Measurements from ENCODE around the gene RPL26.

The RPL26 gene

GRCh38 chr17:8412089-8412488, 29.1 kb upstream of the RPL26 start:
- Histone ChIP-seq H2AK5ac (ENCODE audit: low read length) (no peak overlapping the region), H3K9ac (ENCODE audit: low read length) (no peak overlapping the region), H4K5ac (ENCODE audit: low read length) (no peak overlapping the region), H3K27ac (ENCODE audit: low read depth, low read length) (no peak overlapping the region), H3K4ac (ENCODE audit: low read depth, low read length) (no peak overlapping the region), H4K8ac (ENCODE audit: low read depth, low read length) (no peak overlapping the region), H3K79me2 (ENCODE audit: control insufficient read depth, insufficient read depth, low read length) (no peaks in the 10 kb centered on the region), H2BK15ac (replicated peaks; ENCODE audit: low read depth) (no peak overlapping the region), H3K36me3 (ENCODE audit: control insufficient read depth, insufficient read depth, low read length) (no peaks in the 10 kb centered on the region), H3K4me1 (ENCODE audit: control insufficient read depth, low read depth, low read length) (no peaks in the 10 kb centered on the region), H3K27me3 (ENCODE audit: insufficient read depth, low read length, poor library complexity) (no peaks in the 10 kb centered on the region), H3K79me1 (ENCODE audit: low read length) (no peaks in the 10 kb centered on the region), H2BK5ac (ENCODE audit: low read length) (no peak overlapping the region), H3K23ac (ENCODE audit: low read length) (no peak overlapping the region), H3K18ac (ENCODE audit: low read length) (no peak overlapping the region), H3K4me3 (ENCODE audit: low read length) (no peak overlapping the region), H2BK120ac (ENCODE audit: low read depth, low read length) (no peak overlapping the region), H3K4me2 (ENCODE audit: low read length) (no peak overlapping the region), H3K56ac (ENCODE audit: low read length) (no peak overlapping the region)
- WGBS (ENCODE audit: extremely low coverage, insufficient coverage, low lambda C conversion rate): no CpG with 5 or more reads among the region's 5 CpGs
- no peak for DNase-seq

DNA sequence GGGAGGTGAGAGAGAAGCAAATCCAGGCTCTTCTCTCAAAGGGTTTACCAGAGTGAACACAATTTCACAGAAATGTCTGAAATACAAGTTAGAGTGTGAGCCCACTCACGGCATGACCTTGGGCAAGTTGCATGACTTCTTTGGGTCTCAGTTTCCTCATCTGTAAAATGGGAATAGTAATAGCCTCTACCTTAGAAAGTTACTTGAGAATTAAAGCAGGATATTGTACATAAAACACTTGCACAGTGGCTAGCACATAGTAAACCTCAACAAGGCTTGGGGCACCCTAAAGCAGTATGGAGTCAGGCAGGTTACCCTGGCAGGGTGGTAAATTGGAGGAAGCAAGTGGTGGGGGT, 27.9 kb upstream of the RPL26 start:
- no peaks in the 10 kb centered on the region for H3K79me1 ChIP-seq (ENCODE audit: low read length)
- WGBS (ENCODE audit: extremely low coverage, insufficient coverage, low lambda C conversion rate): no CpG with 5 or more reads among the region's 1 CpG

DNA sequence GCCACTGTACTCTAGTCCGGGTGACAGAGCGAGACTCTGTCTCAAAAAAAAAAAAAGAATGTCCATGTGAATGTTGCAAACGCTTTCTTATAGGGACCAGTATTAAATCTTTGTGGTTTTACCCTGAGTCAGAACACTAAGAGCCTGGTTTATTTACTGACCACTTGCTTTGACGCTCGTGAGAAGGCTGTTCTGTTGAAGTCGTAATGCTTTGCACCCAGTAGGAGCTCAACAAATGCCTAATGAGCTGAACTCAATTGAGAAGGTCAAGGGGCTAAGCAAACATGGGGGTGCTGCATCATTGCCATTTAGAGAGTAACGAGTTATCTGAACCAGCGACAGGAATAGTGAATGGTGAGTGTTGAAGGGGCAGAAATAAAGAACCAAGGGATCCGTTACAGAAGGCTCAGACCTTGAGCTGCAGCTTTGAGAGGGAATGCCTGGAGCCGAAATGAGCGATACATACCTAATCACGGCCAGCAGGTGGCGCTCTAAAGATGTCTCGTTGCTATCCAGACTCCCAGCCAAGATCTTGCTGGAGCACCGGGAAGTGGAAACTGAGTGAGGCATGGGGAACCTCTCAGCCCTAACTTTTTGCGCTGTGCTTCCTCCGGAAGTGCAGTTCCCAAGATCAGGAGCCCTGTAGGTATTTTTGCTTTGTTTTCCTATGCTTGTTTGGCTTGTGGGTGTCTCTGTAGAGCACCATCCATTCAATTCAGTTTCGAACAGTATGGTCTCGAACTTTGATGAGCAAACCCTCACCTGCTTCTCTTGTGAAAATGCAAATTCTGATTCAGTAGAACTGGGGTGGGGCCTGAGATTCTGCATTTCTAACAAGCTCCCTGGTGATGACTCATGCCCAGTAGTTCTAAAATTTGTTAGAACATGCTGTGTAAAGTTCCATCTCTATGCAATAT, 27.2 kb upstream of the RPL26 start:
- H3K4me1 ChIP-seq (ENCODE audit: control insufficient read depth, low read depth, low read length): no peaks in the 10 kb centered on the region
- no peak overlapping the region for H3K23ac ChIP-seq (ENCODE audit: low read length)
- H3K36me3 ChIP-seq (ENCODE audit: control insufficient read depth, insufficient read depth, low read length): no peaks in the 10 kb centered on the region
- WGBS (ENCODE audit: extremely low coverage, insufficient coverage, low lambda C conversion rate): no CpG with 5 or more reads among the region's 19 CpGs
- no peak overlapping the region for H2AK5ac ChIP-seq (ENCODE audit: low read length)
- no peaks in the 10 kb centered on the region for H3K79me1 ChIP-seq (ENCODE audit: low read length)
- DNase-seq: peak; percentile 93
- H3K79me2 ChIP-seq (ENCODE audit: control insufficient read depth, insufficient read depth, low read length): no peaks in the 10 kb centered on the region
- H3K9ac ChIP-seq (ENCODE audit: low read length): no peak overlapping the region
- H3K27ac ChIP-seq (ENCODE audit: low read depth, low read length): no peak overlapping the region
- H2BK15ac ChIP-seq (replicated peaks; ENCODE audit: low read depth): no peak overlapping the region
- no peak overlapping the region for H3K4ac ChIP-seq (ENCODE audit: low read depth, low read length)
- no peaks in the 10 kb centered on the region for H3K27me3 ChIP-seq (ENCODE audit: insufficient read depth, low read length, poor library complexity)
- no peak overlapping the region for H3K56ac ChIP-seq (ENCODE audit: low read length)
- no peak overlapping the region for H3K18ac ChIP-seq (ENCODE audit: low read length)
- no peak overlapping the region for H2BK120ac ChIP-seq (ENCODE audit: low read depth, low read length)
- H3K4me3 ChIP-seq (ENCODE audit: low read length): no peak overlapping the region
- H4K5ac ChIP-seq (ENCODE audit: low read length): peak overlapping the region; percentile 74
- H2BK5ac ChIP-seq (ENCODE audit: low read length): no peak overlapping the region
- no peak overlapping the region for H3K4me2 ChIP-seq (ENCODE audit: low read length)
- H4K8ac ChIP-seq (ENCODE audit: low read depth, low read length): no peak overlapping the region

More for the DNA sequence above, 27.9 kb upstream of the RPL26 start:
- no peak overlapping the region for H3K4me2 ChIP-seq (ENCODE audit: low read length)
- no peaks in the 10 kb centered on the region for H3K4me1 ChIP-seq (ENCODE audit: control insufficient read depth, low read depth, low read length)
- H4K8ac ChIP-seq (ENCODE audit: low read depth, low read length): no peak overlapping the region
- H2AK5ac ChIP-seq (ENCODE audit: low read length): no peak overlapping the region
- H3K4me3 ChIP-seq (ENCODE audit: low read length): no peak overlapping the region
- H2BK5ac ChIP-seq (ENCODE audit: low read length): no peak overlapping the region
- no peaks in the 10 kb centered on the region for H3K27me3 ChIP-seq (ENCODE audit: insufficient read depth, low read length, poor library complexity)
- no peak overlapping the region for H3K56ac ChIP-seq (ENCODE audit: low read length)
- no peak for DNase-seq
- no peak overlapping the region for H3K18ac ChIP-seq (ENCODE audit: low read length)
- no peak overlapping the region for H4K5ac ChIP-seq (ENCODE audit: low read length)
- no peaks in the 10 kb centered on the region for H3K36me3 ChIP-seq (ENCODE audit: control insufficient read depth, insufficient read depth, low read length)
- no peak overlapping the region for H3K4ac ChIP-seq (ENCODE audit: low read depth, low read length)
- H2BK120ac ChIP-seq (ENCODE audit: low read depth, low read length): no peak overlapping the region
- no peak overlapping the region for H3K27ac ChIP-seq (ENCODE audit: low read depth, low read length)
- H2BK15ac ChIP-seq (replicated peaks; ENCODE audit: low read depth): no peak overlapping the region
- no peak overlapping the region for H3K9ac ChIP-seq (ENCODE audit: low read length)
- H3K79me2 ChIP-seq (ENCODE audit: control insufficient read depth, insufficient read depth, low read length): no peaks in the 10 kb centered on the region
- H3K23ac ChIP-seq (ENCODE audit: low read length): no peak overlapping the region

DNA sequence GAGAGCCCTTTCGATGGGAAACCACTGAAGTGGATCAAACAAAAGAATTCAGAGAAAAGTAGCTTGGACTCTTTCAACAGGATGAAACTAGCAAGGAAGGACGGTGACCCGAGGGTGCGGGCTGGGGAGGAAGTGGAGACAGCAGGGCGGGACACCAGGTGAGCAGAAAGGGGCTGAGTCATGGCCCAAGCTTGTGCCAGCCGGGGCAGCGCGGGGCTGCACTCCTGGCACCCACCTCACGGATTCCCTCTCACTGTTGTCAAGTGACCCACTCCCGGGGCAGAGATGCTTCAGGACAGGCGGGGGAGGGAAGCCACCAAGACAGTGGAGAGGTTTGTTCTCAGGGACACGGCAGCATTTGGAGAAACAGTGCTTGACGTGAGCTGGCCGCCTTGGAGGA, 25.4 kb upstream of the RPL26 start:
- H3K9ac ChIP-seq (ENCODE audit: low read length): no peak overlapping the region
- no peak overlapping the region for H3K23ac ChIP-seq (ENCODE audit: low read length)
- peak overlapping the region; percentile 56 for H3K18ac ChIP-seq (ENCODE audit: low read length)
- H4K8ac ChIP-seq (ENCODE audit: low read depth, low read length): no peak overlapping the region
- H3K56ac ChIP-seq (ENCODE audit: low read length): peak overlapping the region; percentile 56
- H2BK5ac ChIP-seq (ENCODE audit: low read length): peak overlapping the region; percentile 9
- H3K36me3 ChIP-seq (ENCODE audit: control insufficient read depth, insufficient read depth, low read length): no peaks in the 10 kb centered on the region
- no peaks in the 10 kb centered on the region for H3K79me2 ChIP-seq (ENCODE audit: control insufficient read depth, insufficient read depth, low read length)
- H3K4me2 ChIP-seq (ENCODE audit: low read length): no peak overlapping the region
- H2BK120ac ChIP-seq (ENCODE audit: low read depth, low read length): no peak overlapping the region
- H3K4me3 ChIP-seq (ENCODE audit: low read length): no peak overlapping the region
- DNase-seq: peak; percentile 59
- no peaks in the 10 kb centered on the region for H3K79me1 ChIP-seq (ENCODE audit: low read length)
- H2BK15ac ChIP-seq (replicated peaks; ENCODE audit: low read depth): no peak overlapping the region
- no peaks in the 10 kb centered on the region for H3K27me3 ChIP-seq (ENCODE audit: insufficient read depth, low read length, poor library complexity)
- no peak overlapping the region for H3K27ac ChIP-seq (ENCODE audit: low read depth, low read length)
- no peak overlapping the region for H2AK5ac ChIP-seq (ENCODE audit: low read length)
- no peak overlapping the region for H3K4ac ChIP-seq (ENCODE audit: low read depth, low read length)
- H4K5ac ChIP-seq (ENCODE audit: low read length): no peak overlapping the region
- no peaks in the 10 kb centered on the region for H3K4me1 ChIP-seq (ENCODE audit: control insufficient read depth, low read depth, low read length)
- no CpG with 5 or more reads among the region's 14 CpGs for WGBS (ENCODE audit: extremely low coverage, insufficient coverage, low lambda C conversion rate)

DNA sequence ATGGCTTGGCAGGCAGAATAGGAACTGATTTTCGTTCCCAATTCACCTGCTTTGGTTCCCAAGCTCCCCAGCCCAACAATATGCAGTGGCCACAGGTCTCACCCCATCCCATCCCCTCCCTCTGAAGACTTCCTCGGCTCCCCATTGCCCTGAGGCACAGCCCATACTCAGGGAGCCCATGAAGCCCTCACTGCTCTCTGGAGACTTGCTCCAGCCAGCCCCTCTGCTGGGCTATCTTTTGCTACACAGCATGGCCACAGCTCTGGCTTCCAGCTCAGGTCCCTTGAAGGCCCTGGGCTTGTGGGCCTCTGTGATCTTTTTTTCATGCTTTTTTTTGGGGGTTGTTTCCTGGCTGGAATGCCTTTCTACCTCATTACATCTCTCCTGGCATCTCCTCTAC, 23.2 kb upstream of the RPL26 start:
- H3K27me3 ChIP-seq (ENCODE audit: insufficient read depth, low read length, poor library complexity): no peaks in the 10 kb centered on the region
- no peak overlapping the region for H3K4me3 ChIP-seq (ENCODE audit: low read length)
- no peak overlapping the region for H3K56ac ChIP-seq (ENCODE audit: low read length)
- H4K8ac ChIP-seq (ENCODE audit: low read depth, low read length): no peak overlapping the region
- no peak overlapping the region for H3K9ac ChIP-seq (ENCODE audit: low read length)
- H3K27ac ChIP-seq (ENCODE audit: low read depth, low read length): no peak overlapping the region
- H3K79me1 ChIP-seq (ENCODE audit: low read length): no peaks in the 10 kb centered on the region
- H3K4me1 ChIP-seq (ENCODE audit: control insufficient read depth, low read depth, low read length): no peaks in the 10 kb centered on the region
- no peak overlapping the region for H4K5ac ChIP-seq (ENCODE audit: low read length)
- H3K18ac ChIP-seq (ENCODE audit: low read length): no peak overlapping the region
- H3K36me3 ChIP-seq (ENCODE audit: control insufficient read depth, insufficient read depth, low read length): no peaks in the 10 kb centered on the region
- H2BK5ac ChIP-seq (ENCODE audit: low read length): no peak overlapping the region
- no peak overlapping the region for H3K4me2 ChIP-seq (ENCODE audit: low read length)
- no CpG with 5 or more reads among the region's 2 CpGs for WGBS (ENCODE audit: extremely low coverage, insufficient coverage, low lambda C conversion rate)
- no peak for DNase-seq
- H3K23ac ChIP-seq (ENCODE audit: low read length): no peak overlapping the region
- no peak overlapping the region for H2AK5ac ChIP-seq (ENCODE audit: low read length)
- H2BK15ac ChIP-seq (replicated peaks; ENCODE audit: low read depth): no peak overlapping the region
- no peaks in the 10 kb centered on the region for H3K79me2 ChIP-seq (ENCODE audit: control insufficient read depth, insufficient read depth, low read length)
- no peak overlapping the region for H3K4ac ChIP-seq (ENCODE audit: low read depth, low read length)
- no peak overlapping the region for H2BK120ac ChIP-seq (ENCODE audit: low read depth, low read length)

Data from mesendoderm (in vitro differentiated cells).